Heart left ventricle (tissue), 13 donors: ENCODE measurements around the gene IFT122.

ENCODE experiments used
- POLR2A ChIP-seq, 2 donors: fragments of 450-650 bp; IDR thresholded peaks; one replicate each; pipeline ENCODE4 v1.6.1; 2017; ENCODE audit warnings: antibody characterized with exemption in 2 of 2, mild to moderate bottlenecking in 2 of 2, moderate library complexity in 2 of 2
- TF ChIP-seq, protein P1 (sequence below), 12 donors: fragments of 200-600 bp; sonication (generic) in 4 of 12; IDR thresholded peaks; one replicate each; pipeline versions ENCODE4 v1.5.0 to v1.8.0; 2018 to 2022; ENCODE audit warnings: antibody characterized with exemption in 12 of 12, mild to moderate bottlenecking in 5 of 12
- donor health status: ischemic (EF 13 %, LVEDD 7.1; RV severe dilation, severe dysfunction).
- donor health status: DM: no; HTN: yes; CAD: no.
- donor health status: DM: no; HTN: no; CAD: no.
- donor health status: ischemic (EF 25% LVEDD 6.9; RV normal size, moderate dysfunction).
- donor health status: ischemic (EF 25% LVEDD 5.7; RV mildly dilated, moderate dysfunction).
- donor health status: ischemic (EF 35%, LVEDD 5.7; RV mildly dilated, moderate dysfunction).
- donor health status: nonischemic (EF 11% LVEDD 7.7; RV severe dilation, severe dysfunction).
- donor health status: DM: yes; HTN: yes; CAD: no.
- donor health status: PGD.
- donor health status: ischemic (EF 29% LVEDD 5.4; RV normal size, mild dysfunction).
- donor health status: nonischemic (EF 23%, LVEDD 6.1; RV moderate dilation, normal function).

DNA sequence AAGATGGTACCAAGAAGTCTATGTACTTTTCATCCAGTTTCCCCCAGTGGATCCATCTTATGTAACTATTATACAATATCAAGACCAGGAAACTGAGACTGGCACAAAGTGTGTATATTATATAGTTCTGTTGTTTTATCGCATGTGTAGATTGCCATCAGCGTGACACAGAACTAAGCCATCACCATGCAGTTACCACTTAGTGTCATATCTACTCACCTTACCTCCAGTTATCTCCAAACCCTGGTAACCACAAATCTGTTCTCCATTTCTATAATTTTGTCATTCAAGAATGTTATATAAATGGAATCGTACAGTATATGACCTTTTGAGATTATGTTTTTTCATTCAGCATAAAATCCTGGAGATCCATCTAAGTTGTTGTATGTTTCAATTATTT lies 23.1 kb downstream of the IFT122 start:
- TF ChIP-seq, protein P1, sequence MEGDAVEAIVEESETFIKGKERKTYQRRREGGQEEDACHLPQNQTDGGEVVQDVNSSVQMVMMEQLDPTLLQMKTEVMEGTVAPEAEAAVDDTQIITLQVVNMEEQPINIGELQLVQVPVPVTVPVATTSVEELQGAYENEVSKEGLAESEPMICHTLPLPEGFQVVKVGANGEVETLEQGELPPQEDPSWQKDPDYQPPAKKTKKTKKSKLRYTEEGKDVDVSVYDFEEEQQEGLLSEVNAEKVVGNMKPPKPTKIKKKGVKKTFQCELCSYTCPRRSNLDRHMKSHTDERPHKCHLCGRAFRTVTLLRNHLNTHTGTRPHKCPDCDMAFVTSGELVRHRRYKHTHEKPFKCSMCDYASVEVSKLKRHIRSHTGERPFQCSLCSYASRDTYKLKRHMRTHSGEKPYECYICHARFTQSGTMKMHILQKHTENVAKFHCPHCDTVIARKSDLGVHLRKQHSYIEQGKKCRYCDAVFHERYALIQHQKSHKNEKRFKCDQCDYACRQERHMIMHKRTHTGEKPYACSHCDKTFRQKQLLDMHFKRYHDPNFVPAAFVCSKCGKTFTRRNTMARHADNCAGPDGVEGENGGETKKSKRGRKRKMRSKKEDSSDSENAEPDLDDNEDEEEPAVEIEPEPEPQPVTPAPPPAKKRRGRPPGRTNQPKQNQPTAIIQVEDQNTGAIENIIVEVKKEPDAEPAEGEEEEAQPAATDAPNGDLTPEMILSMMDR (IDR thresholded peaks at IDR 0.05) = no peak
- TF ChIP-seq POLR2A (IDR thresholded peaks at IDR 0.05) = no peak
